ENCODE measurements around the gene COL27A1. TPM values are rescaled to one million over a fixed set of nuclear protein-coding genes. Genes with fewer than 3 reads are reported as not detected.

Gene COL27A1
- total and polyA plus RNA-seq, 2 donors (not counting 3 experiments of a cell fraction or from before 2014, with no cell fraction given), result 14.7 to 49.1 TPM

DNA sequence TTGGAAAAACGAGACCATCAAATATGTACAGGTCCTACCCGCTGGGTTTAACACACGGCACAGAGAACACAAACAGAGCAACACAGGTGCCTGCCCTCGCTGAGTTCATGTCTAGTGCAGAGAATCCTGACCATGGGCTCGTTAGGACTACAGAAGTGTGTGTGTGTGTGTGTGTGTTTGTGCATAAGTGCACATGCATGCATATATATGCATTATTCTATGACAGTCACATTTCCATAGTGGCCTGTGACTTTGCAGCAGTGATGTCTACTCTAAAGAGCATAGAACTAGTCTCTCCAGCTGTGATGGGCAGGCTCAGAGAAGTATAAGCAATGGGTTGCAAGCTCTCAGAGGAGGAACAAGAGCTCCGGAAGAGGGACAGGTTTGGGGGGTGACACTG lies 202.0 kb downstream of the COL27A1 start:
- H3K79me2 ChIP-seq (ENCODE audit: control insufficient read depth, insufficient read depth, low read length), result no peaks in the 10 kb centered on the region
- no peaks in the 10 kb centered on the region for H3K4me1 ChIP-seq (ENCODE audit: control insufficient read depth, extremely low read depth, insufficient read depth, low read length)
- ChIA-PET CTCF (no interaction called here), POLR2A (no interaction called here)
- BruUV-seq (replicated peaks), result no TSS peak
- dilution Hi-C loops (cut with MboI; ENCODE audit: extremely low pct_ligation_motif_present, low sequenced_read_pairs), result no loop called here
- no peak overlapping the region for H3K27ac ChIP-seq (ENCODE audit: insufficient read depth, low read depth, low read length)
- H3K9me3 ChIP-seq (replicated peaks; ENCODE audit: control insufficient read depth, insufficient read depth, low read length), result no peaks in the 10 kb centered on the region
- peaks cover 7 to 39% of the 10 kb centered on the region in 2 experiments for H3K36me3 ChIP-seq (ENCODE audit: control insufficient read depth in 2 of 2, extremely low read depth in 1 of 2, insufficient read depth in 2 of 2, low read length in 2 of 2)
- TF ChIP-seq POLR2A (IDR thresholded peaks at IDR 0.05; ENCODE audit: low read depth, low read length) (no peak), FOS (IDR thresholded peaks at IDR 0.05; ENCODE audit: borderline replicate concordance, insufficient read depth, low read length) (no peak), POLR2AphosphoS5 (IDR thresholded peaks at IDR 0.05; ENCODE audit: insufficient read depth, low read depth, low read length) (no peak), EZH2 (IDR thresholded peaks at IDR 0.05; ENCODE audit: borderline replicate concordance, low read depth, low read length, severe bottlenecking) (no peak), MYC (IDR thresholded peaks at IDR 0.05; ENCODE audit: low read depth, low read length) (no peak), GATA2 (IDR thresholded peaks at IDR 0.05; ENCODE audit: insufficient read depth, insufficient read length, low read depth, low read length) (no peak), JUN (IDR thresholded peaks at IDR 0.05; ENCODE audit: borderline replicate concordance, insufficient read depth, insufficient read length, low read depth) (no peak)
- TF ChIP-seq, protein P1, sequence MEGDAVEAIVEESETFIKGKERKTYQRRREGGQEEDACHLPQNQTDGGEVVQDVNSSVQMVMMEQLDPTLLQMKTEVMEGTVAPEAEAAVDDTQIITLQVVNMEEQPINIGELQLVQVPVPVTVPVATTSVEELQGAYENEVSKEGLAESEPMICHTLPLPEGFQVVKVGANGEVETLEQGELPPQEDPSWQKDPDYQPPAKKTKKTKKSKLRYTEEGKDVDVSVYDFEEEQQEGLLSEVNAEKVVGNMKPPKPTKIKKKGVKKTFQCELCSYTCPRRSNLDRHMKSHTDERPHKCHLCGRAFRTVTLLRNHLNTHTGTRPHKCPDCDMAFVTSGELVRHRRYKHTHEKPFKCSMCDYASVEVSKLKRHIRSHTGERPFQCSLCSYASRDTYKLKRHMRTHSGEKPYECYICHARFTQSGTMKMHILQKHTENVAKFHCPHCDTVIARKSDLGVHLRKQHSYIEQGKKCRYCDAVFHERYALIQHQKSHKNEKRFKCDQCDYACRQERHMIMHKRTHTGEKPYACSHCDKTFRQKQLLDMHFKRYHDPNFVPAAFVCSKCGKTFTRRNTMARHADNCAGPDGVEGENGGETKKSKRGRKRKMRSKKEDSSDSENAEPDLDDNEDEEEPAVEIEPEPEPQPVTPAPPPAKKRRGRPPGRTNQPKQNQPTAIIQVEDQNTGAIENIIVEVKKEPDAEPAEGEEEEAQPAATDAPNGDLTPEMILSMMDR (IDR thresholded peaks at IDR 0.05; ENCODE audit: extremely low read depth in 1 of 2, insufficient read depth in 1 of 2, low read depth in 1 of 2, low read length in 2 of 2), result no peak
- TF ChIP-seq, protein P2, sequence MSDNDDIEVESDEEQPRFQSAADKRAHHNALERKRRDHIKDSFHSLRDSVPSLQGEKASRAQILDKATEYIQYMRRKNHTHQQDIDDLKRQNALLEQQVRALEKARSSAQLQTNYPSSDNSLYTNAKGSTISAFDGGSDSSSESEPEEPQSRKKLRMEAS (IDR thresholded peaks at IDR 0.05; ENCODE audit: insufficient read depth, insufficient read length), result no peak
- intact Hi-C loops (cut with micrococcal nuclease), result no loop called here
- no peaks in the 10 kb centered on the region for H3K9me1 ChIP-seq (replicated peaks; ENCODE audit: control insufficient read depth, extremely low read depth, insufficient read depth, low read length)
- H3K9ac ChIP-seq (replicated peaks; ENCODE audit: extremely low read depth, insufficient read depth, low read length), result no peak overlapping the region
- H2AFZ ChIP-seq (ENCODE audit: low read depth, low read length), result no peak overlapping the region
- H4K20me1 ChIP-seq (replicated peaks; ENCODE audit: control insufficient read depth, extremely low read depth, insufficient read depth, low read length), result no peaks in the 10 kb centered on the region
- DNase-seq (ENCODE audit: low read depth, low spot score) (no peak), FAIRE-seq (no peak)
- H3K27me3 ChIP-seq (ENCODE audit: control insufficient read depth in 2 of 2, insufficient read depth in 2 of 2, low read length in 2 of 2), result no peaks in the 10 kb centered on the region
- no peak overlapping the region for H3K4me2 ChIP-seq (ENCODE audit: insufficient read depth, low read length)
- no peak overlapping the region for H3K4me3 ChIP-seq (replicated peaks in 1 of 3; ENCODE audit: insufficient read depth in 1 of 3, low read depth in 1 of 3, low read length in 3 of 3)

Data from endothelial cell of umbilical vein (primary cell).